ENCODE data around the gene SIX1.

DNA sequence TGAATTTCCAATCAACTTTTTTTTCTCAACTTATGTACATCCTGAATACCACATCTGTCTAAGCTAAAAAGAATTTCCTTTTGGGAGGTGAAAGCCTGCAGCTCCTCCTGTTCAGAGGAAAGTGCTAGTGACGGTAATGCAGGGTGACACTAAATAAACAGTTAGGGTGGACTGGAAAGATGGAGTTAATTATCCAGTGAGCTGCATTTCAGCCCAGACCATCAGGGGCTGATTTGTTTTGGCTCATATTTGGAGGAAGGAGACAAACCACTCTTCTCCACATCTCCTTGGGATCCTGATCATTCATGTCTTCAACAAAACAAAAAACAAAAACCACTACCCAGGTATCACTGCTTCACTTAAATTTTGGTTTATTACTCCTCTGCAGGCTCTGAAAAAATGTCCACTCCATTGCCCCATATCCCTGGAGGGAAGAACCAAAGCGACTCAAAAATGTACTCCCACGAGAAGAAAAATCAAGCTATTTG lies 5.1 kb upstream of the SIX1 start:
- TF ChIP-seq, protein P1, sequence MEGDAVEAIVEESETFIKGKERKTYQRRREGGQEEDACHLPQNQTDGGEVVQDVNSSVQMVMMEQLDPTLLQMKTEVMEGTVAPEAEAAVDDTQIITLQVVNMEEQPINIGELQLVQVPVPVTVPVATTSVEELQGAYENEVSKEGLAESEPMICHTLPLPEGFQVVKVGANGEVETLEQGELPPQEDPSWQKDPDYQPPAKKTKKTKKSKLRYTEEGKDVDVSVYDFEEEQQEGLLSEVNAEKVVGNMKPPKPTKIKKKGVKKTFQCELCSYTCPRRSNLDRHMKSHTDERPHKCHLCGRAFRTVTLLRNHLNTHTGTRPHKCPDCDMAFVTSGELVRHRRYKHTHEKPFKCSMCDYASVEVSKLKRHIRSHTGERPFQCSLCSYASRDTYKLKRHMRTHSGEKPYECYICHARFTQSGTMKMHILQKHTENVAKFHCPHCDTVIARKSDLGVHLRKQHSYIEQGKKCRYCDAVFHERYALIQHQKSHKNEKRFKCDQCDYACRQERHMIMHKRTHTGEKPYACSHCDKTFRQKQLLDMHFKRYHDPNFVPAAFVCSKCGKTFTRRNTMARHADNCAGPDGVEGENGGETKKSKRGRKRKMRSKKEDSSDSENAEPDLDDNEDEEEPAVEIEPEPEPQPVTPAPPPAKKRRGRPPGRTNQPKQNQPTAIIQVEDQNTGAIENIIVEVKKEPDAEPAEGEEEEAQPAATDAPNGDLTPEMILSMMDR (conservative IDR thresholded peaks at IDR 0.05 in 1 of 2, IDR thresholded peaks at IDR 0.05 in 1 of 2; ENCODE audit: extremely low read depth in 1 of 2, insufficient read depth in 1 of 2, low read depth in 1 of 2, low read length in 2 of 2) = no peak
- TF ChIP-seq EZH2 (IDR thresholded peaks at IDR 0.05; ENCODE audit: borderline replicate concordance, low read length) = no peak

Measured in mammary epithelial cell (primary cell).